H1 (cell line): Measurements from ENCODE around the gene RSL24D1. TPM values are rescaled to one million over a fixed set of nuclear protein-coding genes. Genes with fewer than 3 reads are reported as not detected.

Experiments
- BACH1 ChIP-seq: IDR thresholded peaks from 2 replicates; pipeline ENCODE4 v1.6.1; 2012; ENCODE audit warnings: low read length, improper control_type of control experiment
- BCL11A ChIP-seq, 2 experiments: IDR thresholded peaks; one replicate each; pipeline ENCODE4 v1.6.1; 2011; ENCODE audit warnings: low read depth in 2 of 2, low read length in 2 of 2, mild to moderate bottlenecking in 2 of 2
- CTBP2 ChIP-seq: IDR thresholded peaks from 2 replicates; pipeline ENCODE4 v1.7.0; 2011; ENCODE audit warnings: borderline replicate concordance, mild to moderate bottlenecking, moderate library complexity, mixed read lengths, low read length; ENCODE audit not compliant: insufficient read depth, insufficient read length
- FOSL1 ChIP-seq: IDR thresholded peaks from 2 replicates; pipeline ENCODE4 v1.6.1; 2011; ENCODE audit warnings: mild to moderate bottlenecking, low read depth, low read length, moderate library complexity; ENCODE audit not compliant: insufficient read depth
- KDM4A ChIP-seq: IDR thresholded peaks from one replicate; pipeline ENCODE4 v1.7.1; 2012; ENCODE audit warnings: low read depth, mild to moderate bottlenecking, moderate library complexity, low read length, inconsistent platforms; ENCODE audit not compliant: severe bottlenecking
- SIRT6 ChIP-seq: IDR thresholded peaks from one replicate; pipeline ENCODE4 v1.7.1; 2012; ENCODE audit warnings: low read length, inconsistent platforms
- TEAD4 ChIP-seq: IDR thresholded peaks from 2 replicates; pipeline ENCODE4 v1.6.1; 2012; ENCODE audit warnings: low read depth, low read length, inconsistent platforms, mixed read lengths
- ZNF274 ChIP-seq: IDR thresholded peaks from 2 replicates; pipeline ENCODE4 v1.7.0; 2012; ENCODE audit warnings: low read length, borderline replicate concordance; ENCODE audit errors: extremely low read depth
- polyA plus RNA-seq, 7 experiments: library from polyadenylated mRNA; depleted of rRNA in 3 of 7; stranded (reverse) in 5 of 7; unstranded in 2 of 7; fragments of >200 nt in 5 of 7; fragments of 200-250 nt in 2 of 7; gene quantifications; 1 replicate in 5 of 7; 2 replicates in 1 of 7; 4 replicates in 1 of 7; pipeline versions ENCODE4 v1.2.1 to v1.2.3, GENCODE V29; 2011 to 2013; ENCODE audit warnings: missing spikeins in 2 of 7, mixed read lengths in 2 of 7
- total RNA-seq: library from RNA; stranded (reverse); fragmentation: NEBNext Ultra II Directional; extraction: Animal tissue kit (Norgen Biotek cat#: 25700); gene quantifications from 2 replicates; pipeline ENCODE4 v1.2.1, GENCODE V29; 2021
- TF ChIP-seq, protein P1 (sequence below): IDR thresholded peaks from 2 replicates; pipeline ENCODE4 v1.6.1; 2011; ENCODE audit warnings: low read length, improper control_type of control experiment

Gene RSL24D1
- total and polyA plus RNA-seq, 2 of the 8 experiments (the other 6 are each of a cell fraction or from before 2014, with no cell fraction given), result 45.7 to 130 TPM

DNA sequence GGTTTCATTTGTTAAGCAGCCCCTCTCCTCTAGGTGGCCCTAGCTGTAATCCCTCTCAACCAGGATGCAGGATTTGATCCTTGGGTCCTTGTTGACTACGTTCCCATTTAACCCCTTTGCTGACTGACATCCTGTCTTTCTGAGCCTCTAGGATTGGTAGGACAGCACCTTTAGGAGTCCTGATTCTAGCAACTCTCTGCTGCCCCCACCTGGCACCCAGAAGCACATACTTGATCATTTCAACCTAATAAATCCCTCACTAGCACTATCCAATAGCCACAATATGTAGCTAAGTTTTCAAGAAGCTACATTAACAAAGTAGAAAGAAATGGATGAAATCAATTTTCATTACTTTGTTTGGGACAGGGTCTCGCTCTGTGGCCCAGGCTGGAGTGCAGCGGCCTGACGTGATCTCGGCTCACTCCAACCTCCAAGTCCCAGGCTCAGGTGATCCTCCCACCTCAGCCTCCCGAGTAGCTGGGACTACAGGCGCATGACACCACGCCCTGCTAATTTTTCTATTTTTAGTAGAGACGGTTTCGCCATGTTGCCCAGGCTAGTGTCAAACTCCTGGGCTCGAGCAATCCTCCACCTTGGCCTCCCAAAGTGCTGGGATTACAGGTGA lies 28.3 kb downstream of the RSL24D1 start (continued):
- TF ChIP-seq, protein P1, sequence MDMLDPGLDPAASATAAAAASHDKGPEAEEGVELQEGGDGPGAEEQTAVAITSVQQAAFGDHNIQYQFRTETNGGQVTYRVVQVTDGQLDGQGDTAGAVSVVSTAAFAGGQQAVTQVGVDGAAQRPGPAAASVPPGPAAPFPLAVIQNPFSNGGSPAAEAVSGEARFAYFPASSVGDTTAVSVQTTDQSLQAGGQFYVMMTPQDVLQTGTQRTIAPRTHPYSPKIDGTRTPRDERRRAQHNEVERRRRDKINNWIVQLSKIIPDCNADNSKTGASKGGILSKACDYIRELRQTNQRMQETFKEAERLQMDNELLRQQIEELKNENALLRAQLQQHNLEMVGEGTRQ, result no peak
- TF ChIP-seq BCL11A (IDR thresholded peaks at IDR 0.05; ENCODE audit: low read depth in 2 of 2, low read length in 2 of 2) (no peak), KDM4A (no peak), FOSL1 (no peak), TEAD4 (peak; percentile 22; the same call in 1 of the 2 replicates), BACH1 (no peak), CTBP2 (no peak), ZNF274 (no peak), SIRT6 (no peak)
